HL-60 (cell line): ENCODE results near the gene MARK1.

ENCODE experiments used
- DNase-seq, 2 experiments: peaks; one replicate each; pipeline ENCODE4 v3.0.0-alpha.2; 2010 to 2020; ENCODE audit warnings: low read depth in 1 of 2, low spot score in 1 of 2
- H3K27ac ChIP-seq: fragments of 250-450 bp; sonication (Bioruptor Pico); replicated peaks from 2 replicates; pipeline ENCODE4 v1.5.1; 2020; ENCODE audit warnings: mild to moderate bottlenecking, moderate library complexity
- H3K27me3 ChIP-seq: fragments of 250-450 bp; sonication (Bioruptor Pico); 2 replicates; pipeline ENCODE4 v1.5.1; 2021; ENCODE audit warnings: mild to moderate bottlenecking, moderate library complexity; ENCODE audit not compliant: insufficient read depth, poor library complexity, severe bottlenecking
- H3K4me3 ChIP-seq: replicated peaks from 2 replicates; pipeline ENCODE4 v1.5.1; 2011; ENCODE audit warnings: mild to moderate bottlenecking, control low read depth, low read length; ENCODE audit not compliant: insufficient read depth
- GABPA ChIP-seq: IDR thresholded peaks from 2 replicates; pipeline ENCODE4 v1.6.1; 2012; ENCODE audit warnings: low read depth
- POLR2AphosphoS5 ChIP-seq: IDR thresholded peaks from 2 replicates; pipeline ENCODE4 v1.6.1; 2012; ENCODE audit warnings: low read depth
- SPI1 ChIP-seq: IDR thresholded peaks from 2 replicates; pipeline ENCODE4 v1.6.1; 2012; ENCODE audit warnings: low read depth, mild to moderate bottlenecking, borderline replicate concordance
- TF ChIP-seq, protein P1 (sequence below): IDR thresholded peaks from 2 replicates; pipeline ENCODE4 v1.6.1; 2012; ENCODE audit warnings: low read depth; ENCODE audit not compliant: insufficient replicate concordance
- TF ChIP-seq, protein P2 (sequence below): IDR thresholded peaks from one replicate; pipeline ENCODE4 v1.5.1; 2011; ENCODE audit warnings: low read length, control low read depth, inconsistent platforms; ENCODE audit not compliant: insufficient read depth

The MARK1 gene

DNA sequence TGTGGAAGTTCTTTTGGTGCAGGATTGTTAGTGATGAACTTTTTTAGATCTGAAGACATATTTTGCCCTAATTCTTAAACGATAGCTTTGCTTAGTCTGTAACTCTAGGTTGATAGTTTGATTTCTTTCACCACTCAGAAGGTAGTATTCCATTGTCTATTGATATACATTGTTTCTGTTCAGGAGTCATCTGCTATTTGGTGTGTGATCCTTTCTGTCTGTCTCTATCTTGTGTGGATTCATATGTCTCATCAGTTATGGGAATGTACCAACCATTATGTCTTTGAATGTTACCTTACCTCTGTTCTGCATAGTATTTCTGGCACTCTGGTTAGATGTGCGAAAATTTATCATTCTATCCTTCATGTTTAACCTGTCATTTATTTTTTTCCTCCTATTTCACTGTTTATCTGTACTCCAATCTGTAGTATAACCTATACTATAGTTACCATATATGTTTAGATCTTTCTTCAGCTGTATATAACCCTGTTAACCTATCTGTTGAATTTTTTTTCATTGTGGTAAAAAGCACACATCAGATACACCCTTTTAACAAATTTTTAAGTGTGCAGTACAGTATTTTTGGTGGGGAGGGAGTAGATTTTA, 5.7 kb downstream of the MARK1 start:
- Histone ChIP-seq H3K27me3 (peaks cover 27% of the 10 kb centered on the region), H3K27ac (no peak overlapping the region), H3K4me3 (no peak overlapping the region)
- no peak for DNase-seq
- TF ChIP-seq SPI1 (no peak), POLR2AphosphoS5 (no peak), GABPA (no peak)
- TF ChIP-seq, protein P1, sequence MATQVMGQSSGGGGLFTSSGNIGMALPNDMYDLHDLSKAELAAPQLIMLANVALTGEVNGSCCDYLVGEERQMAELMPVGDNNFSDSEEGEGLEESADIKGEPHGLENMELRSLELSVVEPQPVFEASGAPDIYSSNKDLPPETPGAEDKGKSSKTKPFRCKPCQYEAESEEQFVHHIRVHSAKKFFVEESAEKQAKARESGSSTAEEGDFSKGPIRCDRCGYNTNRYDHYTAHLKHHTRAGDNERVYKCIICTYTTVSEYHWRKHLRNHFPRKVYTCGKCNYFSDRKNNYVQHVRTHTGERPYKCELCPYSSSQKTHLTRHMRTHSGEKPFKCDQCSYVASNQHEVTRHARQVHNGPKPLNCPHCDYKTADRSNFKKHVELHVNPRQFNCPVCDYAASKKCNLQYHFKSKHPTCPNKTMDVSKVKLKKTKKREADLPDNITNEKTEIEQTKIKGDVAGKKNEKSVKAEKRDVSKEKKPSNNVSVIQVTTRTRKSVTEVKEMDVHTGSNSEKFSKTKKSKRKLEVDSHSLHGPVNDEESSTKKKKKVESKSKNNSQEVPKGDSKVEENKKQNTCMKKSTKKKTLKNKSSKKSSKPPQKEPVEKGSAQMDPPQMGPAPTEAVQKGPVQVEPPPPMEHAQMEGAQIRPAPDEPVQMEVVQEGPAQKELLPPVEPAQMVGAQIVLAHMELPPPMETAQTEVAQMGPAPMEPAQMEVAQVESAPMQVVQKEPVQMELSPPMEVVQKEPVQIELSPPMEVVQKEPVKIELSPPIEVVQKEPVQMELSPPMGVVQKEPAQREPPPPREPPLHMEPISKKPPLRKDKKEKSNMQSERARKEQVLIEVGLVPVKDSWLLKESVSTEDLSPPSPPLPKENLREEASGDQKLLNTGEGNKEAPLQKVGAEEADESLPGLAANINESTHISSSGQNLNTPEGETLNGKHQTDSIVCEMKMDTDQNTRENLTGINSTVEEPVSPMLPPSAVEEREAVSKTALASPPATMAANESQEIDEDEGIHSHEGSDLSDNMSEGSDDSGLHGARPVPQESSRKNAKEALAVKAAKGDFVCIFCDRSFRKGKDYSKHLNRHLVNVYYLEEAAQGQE = no peak
- TF ChIP-seq, protein P2, sequence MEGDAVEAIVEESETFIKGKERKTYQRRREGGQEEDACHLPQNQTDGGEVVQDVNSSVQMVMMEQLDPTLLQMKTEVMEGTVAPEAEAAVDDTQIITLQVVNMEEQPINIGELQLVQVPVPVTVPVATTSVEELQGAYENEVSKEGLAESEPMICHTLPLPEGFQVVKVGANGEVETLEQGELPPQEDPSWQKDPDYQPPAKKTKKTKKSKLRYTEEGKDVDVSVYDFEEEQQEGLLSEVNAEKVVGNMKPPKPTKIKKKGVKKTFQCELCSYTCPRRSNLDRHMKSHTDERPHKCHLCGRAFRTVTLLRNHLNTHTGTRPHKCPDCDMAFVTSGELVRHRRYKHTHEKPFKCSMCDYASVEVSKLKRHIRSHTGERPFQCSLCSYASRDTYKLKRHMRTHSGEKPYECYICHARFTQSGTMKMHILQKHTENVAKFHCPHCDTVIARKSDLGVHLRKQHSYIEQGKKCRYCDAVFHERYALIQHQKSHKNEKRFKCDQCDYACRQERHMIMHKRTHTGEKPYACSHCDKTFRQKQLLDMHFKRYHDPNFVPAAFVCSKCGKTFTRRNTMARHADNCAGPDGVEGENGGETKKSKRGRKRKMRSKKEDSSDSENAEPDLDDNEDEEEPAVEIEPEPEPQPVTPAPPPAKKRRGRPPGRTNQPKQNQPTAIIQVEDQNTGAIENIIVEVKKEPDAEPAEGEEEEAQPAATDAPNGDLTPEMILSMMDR = no peak

DNA sequence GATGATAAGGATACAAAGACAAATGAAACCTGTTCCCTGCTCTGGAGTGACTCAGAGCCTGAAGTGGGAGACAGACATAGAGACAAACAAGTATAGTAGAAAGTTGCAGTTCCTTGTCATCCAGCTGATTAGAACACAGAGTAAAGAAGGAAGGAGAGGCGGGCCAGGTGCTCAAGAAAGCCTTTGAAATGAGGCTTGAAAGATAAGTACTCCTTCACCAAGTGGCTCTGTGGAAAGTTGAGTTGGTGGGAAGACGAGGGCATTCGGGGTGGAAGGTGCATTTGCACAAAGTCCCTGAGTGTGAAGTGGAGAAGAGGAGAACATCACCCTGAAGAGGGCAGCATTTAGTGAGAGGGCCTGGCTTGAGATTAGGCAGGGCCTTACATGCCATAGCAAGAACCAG, 17.0 kb downstream of the MARK1 start:
- DNase-seq = peak in 1 of 2 experiments; percentile 11
- no peak overlapping the region for H3K27ac ChIP-seq
- H3K4me3 ChIP-seq = no peak overlapping the region
- TF ChIP-seq SPI1 (no peak), GABPA (no peak), POLR2AphosphoS5 (no peak)
- TF ChIP-seq, protein P1 = no peak
- TF ChIP-seq, protein P2 = no peak
- peaks cover 2% of the 10 kb centered on the region for H3K27me3 ChIP-seq

DNA sequence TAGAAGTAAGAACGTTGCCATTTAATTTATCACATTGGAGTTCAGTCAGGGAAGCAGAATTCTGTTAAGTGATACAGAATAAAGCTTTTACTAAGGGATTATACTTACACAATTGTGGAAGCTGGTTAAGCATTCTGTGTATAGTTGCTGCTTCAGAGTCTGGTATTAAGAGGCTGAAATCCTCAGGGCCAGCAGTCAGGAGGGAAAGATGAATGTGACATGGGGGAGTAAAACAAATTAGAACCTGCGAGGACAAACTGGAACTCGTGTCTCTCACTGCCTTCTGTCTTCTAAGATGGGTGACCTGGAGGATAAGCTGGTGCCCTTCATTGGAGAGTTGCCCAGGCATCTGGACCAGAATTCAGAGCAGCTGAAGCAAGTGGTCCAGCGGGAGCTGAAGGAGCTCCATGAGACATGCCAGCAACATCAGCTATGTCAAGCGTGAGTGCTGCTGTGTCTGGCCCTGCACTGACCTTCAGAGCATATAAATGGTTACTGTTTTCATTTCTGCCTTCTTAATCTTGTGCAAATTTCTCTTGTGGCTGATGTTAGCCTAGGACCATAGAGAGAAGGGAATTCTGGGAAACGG, 23.0 kb downstream of the MARK1 start:
- H3K4me3 ChIP-seq = no peak overlapping the region
- no peak overlapping the region for H3K27ac ChIP-seq
- H3K27me3 ChIP-seq = no peaks in the 10 kb centered on the region
- DNase-seq = no peak
- TF ChIP-seq POLR2AphosphoS5 (no peak), GABPA (no peak), SPI1 (no peak)
- TF ChIP-seq, protein P1 = no peak
- TF ChIP-seq, protein P2 = no peak
